GM19240 (cell line): ENCODE measurements around the gene BCHE.
"Not testable (repeated sequence)": the region's sequence is repeated elsewhere in the genome, so short reads cannot be mapped to it uniquely, and the experiment has no call there.

Experiments used
- DNase-seq: peaks from one replicate; pipeline ENCODE4 v3.0.0; 2011; ENCODE audit warnings: low spot score; ENCODE audit not compliant: insufficient read length

The BCHE gene

DNA sequence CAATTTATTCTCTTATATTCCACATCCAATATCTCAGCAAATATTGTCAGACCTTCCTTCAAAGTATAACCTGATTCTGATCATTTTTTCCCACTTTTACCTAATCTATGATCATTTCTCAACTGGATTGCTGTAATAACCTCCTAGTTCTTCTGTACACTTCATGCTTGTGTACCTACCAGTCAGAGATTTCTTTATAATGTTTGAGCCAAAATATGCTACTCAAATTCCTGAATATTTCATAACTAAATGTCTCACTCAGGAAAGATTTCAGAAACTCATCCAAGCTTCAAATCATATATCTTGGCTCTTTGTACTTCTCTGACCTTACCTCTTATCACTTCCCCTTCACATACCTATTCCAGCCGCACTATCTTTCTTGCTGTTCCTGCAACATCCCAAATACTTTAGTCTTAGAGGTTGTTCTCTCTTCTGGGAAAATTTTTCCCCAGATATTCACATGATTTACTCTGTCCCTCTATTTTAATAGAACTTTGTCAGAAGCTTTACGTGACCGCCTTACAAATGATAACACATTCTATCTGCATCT is 20.0 kb downstream of the BCHE start:
- DNase-seq = no peak

DNA sequence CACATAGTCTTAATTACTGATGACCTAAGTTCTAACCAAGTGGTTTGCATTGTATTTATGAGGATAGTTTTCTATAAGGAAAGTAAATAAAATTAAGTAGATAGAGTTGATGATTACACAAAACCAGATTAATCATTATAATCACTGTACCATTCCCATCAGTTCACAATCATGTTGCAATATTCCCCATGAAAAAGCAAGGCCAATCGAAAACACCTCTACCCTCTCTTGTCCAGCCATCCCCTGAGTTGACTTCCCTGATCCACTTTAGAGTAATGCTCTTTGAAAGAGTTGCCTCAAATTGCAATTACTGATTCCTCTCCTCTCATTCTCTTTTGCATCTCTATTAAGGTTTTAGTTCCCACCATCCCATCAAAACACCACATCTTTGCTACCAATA is 21.0 kb downstream of the BCHE start:
- no peak for DNase-seq

DNA sequence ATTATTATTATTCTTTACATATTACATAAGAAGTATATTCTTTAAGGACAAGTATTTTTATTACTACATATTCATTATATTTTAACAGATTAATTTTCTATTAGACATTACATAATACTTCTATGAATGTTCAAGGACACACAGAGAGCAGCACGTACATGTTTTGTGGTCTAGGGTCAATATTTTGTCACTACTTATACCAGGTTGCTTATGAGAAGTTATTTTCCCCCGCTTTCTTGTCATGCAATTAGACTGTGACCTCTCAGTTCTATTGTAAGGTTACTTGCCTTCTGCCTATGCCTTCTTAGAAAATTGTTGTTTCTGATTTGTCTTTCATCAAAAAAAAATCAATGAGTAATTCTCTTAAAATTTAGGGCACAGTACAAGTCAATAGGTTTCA is 21.5 kb downstream of the BCHE start:
- no peak for DNase-seq

DNA sequence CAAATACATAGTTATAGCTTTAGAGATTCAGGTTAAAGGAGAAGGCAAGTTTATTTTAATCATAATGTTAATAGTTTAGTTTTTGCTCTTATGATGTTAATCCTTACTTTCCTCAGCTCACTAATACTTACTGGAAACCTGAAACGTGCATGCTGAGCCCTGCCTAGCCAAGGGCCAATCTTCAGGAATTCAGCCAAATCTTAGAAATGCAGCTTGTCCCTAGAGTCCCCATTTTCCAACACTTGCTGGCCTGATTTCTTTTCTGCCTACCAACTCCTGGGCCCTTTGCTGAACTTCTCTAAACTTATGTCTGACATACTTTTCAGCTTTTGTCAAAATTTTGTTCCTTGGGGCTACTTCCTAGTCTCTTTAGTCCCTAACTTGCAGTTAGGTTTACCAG is 22.8 kb downstream of the BCHE start:
- DNase-seq = no peak

DNA sequence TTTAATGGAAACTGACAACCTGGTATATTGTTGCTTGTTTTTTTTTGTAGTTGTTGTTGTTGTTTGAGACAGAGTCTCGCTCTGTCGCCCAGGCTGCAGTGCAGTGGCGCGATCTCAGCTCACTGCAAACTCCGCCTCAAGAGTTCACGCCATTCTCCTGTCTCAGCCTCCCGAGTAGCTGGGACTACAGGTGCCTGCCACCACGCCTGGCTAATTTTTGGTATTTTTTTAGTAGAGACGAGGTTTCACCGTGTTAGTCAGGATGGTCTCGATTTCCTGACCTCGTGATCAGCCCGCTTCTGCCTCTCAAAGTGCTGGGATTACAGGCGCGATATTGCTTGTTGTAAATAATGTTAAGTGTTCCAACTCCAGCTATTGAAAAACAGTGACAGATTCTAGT is 29.3 kb downstream of the BCHE start:
- DNase-seq = not testable (repeated sequence)

DNA sequence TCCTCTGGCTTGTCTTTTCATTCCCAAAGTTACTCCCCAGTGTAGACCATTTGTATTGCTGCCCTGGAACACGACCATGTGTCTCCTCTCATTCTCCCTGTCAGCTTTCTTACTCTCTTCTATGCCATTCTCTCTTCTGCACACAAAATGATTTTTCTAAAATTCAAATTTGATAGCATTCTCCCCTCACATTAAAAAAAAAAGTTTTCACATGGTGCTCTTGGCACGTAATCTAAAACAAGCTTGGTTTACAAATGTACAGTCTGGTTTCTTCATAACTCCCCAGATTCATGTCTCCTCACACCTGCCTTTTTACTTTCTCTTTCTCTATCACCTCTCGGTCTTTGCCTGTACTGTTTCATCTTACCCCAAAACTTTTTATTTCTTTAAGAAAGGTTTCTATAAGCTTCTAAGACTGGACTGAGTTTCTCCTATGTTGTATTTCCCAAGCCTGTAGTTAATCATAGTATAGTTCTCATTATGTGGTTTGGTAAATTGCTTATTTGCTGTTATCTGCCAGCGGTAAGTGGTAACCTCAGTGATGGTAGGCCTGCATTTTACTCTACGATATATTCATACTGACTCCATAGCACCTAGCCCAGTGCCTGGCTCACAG is 31.2 kb downstream of the BCHE start:
- no peak for DNase-seq

DNA sequence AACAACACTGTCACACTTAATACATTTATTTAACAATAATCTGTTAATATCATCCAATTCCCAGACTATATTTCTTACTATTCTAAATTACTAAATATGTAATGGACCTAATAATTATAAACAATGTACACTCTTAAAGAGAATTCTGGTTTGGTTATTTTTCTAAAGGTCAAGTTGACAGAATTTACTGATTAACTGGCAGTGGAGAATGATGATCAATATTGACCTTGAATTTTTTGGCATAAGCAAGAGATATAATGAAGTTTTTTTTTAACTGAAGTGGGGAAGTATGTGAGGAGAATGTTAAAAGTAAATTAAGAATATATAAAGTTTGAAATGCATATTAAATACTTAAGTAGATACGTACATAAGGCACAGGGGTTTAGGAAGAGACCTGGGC is 33.8 kb downstream of the BCHE start:
- DNase-seq = no peak

DNA sequence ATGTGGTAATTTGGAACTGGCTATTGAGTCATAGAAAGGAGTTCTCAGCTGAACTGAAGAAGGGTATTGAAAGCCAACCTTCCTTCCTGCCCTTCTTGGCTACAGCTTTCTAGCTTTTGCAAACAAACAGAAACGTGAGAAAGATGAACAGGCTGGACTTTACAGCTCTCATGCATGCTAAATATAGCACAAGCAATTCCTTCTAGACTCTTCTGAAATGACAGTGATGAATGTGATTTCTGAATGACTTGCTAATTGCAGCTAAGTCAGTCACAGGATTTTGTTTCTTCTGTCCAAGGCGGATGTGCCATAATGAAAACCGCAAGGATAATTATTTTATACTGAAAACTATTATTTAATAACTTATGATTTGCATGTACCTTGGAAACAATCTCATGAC is 36.3 kb downstream of the BCHE start:
- no peak for DNase-seq

DNA sequence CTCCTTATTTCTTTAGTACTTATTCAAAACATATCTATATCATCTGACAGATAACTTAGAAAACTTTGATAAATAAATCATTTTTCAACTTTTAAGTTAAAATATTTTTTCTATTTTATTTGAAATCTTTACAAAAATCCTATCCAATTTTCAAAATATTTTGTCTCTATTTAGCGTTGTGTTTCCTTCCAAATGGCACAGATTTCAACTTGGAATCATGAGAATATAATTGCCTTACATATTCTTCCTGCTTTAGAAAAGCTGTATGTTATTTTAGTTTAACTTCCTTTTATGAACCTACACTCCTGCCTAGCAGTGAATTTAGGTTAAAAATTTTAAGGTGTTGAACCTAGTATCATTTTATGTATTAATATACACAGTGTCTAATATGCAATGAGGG is 38.2 kb downstream of the BCHE start:
- no peak for DNase-seq

DNA sequence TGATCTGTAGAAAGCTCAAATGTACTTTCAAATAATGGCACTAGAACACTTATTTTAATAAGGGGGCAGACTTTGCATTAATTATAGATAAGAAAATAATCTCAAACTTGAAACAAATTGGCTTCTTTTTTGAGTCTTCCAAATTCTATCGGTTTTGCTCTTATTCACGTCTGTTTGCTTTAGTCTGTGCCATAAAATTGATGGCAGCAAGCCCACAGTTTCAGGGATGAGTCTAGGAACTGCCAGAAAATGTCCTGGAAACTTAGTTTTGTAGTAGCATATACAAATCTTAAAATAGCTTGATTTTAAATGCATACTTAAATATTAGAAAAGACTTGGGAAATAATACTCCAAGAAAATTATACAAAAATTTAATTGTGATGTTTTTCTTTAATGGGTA is 39.7 kb downstream of the BCHE start:
- no peak for DNase-seq

DNA sequence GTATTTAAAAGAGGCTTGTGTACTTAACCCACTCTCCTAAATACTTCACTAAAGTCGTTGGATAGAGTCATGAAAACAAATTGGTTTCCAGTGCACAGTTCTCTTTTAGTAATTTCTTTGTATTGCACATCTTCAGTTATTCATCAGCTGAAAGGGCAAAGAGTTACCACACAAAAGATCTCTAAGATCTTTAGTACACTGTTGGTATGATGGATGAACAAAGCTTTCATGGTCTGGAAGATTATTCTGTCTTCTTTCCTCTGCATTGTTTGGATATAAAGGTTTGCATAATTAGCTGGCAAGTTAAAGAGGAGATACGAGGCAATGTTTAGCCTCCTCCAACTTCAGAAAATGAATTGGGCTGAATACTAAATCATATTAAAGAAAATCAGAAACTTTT is 40.5 kb downstream of the BCHE start:
- no peak for DNase-seq

DNA sequence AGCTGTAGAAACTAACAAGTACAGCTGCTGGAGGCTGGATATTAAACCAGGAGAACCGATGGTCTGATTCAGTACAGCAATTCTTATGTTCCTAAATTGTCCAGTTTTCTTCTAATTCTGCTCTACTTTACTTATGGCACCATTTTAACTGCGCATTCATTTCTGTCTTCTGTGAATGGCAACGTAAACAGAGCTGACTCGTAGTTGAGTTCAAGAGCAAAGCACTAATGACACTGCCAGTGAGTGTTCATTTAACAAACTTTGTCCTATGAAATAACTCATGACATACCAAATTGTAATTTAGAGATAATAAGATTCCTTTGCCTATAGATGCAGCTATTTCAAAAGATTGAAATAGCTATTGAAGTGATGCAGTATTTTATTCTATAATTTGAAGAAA is 48.7 kb downstream of the BCHE start:
- DNase-seq = no peak

DNA sequence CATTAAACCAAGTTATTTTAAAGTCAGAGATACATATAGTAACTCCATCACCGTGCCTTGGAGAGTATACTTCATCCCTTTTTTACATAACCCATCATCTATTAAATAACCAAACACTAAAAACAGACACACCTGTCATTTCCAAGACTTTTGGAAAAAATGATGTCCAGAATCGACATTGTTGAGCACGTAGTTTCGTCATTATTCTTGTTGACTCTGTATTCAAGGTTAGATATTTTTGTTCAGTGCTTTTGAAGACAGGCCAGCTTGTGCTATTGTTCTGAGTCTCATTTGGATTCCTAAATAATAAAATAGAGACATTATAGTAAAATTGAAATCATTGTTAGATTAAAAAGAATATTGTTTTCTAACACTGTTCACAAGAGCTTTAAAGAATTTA is 51.2 kb downstream of the BCHE start:
- no peak for DNase-seq

DNA sequence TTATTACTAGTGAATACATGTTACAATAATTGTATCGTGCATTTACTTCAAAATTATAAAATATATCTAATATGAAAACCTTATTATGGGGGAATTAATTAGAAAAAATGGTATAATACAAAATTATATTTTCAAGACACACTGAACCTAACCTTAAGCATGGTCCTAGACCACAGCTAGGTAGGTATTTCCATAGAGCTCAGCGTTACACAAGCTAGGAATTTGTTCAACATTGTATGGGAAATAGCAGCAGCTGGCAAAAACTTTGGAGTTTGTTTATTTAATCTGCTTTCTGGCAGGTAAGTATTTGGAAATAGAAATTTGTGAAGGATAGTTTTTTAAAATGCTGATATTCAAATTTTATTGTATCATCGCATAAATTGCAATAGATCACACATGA is 52.9 kb downstream of the BCHE start:
- DNase-seq = no peak

DNA sequence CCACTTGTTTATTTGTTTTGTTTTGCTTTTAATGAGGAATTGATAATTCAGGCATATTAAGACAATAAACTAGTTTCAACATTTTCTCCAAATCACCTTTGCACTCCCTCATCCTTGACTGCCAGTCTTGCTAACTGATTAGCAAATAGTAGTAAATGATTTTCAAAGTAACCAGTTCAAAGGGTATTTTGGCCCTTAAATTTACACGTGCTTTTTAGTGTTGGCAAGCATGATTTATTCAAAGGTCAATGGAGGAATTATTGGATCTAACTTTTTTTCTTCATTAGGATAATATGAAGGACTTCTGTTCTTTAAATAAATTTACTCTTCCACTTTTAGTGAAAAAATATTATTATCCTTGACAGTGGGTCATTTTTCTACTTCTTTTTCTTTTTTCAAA is 53.8 kb downstream of the BCHE start:
- no peak for DNase-seq

DNA sequence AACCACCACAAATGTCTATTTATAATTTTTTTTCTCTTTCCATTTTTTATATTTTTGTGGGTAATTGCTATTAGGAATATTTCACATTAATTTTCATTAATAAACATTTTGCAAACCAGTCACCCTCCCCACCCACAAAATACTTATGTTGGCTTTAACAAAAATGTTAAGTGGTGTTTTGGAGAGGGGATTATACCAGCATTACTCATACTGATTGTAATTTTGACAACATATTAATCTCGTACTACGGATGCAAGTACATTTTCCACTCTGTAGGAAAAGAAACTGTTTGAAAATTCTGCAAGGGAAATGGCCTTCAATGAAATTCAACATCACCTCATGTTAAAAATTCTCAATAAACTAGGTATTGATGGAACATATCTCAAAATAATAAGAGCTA is 58.3 kb downstream of the BCHE start:
- no peak for DNase-seq

DNA sequence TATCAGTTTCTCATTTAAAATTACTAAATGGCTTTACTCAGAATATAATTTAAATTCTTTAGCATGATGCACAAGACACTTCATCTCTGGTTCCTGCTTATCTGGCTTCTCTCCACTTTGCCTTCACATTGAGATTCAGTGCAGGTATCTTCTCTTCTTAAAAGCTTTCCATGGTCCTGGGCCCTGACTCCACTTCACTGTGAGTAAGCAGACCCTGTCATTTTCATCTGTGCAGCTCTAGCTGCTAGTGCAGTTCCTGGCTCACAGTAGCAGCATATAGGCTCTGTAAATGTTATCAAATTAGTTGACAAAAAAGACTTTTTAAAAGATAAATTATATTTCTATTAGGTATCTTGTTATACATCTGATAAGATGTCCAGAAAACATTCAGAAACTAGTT is 58.8 kb downstream of the BCHE start:
- no peak for DNase-seq

DNA sequence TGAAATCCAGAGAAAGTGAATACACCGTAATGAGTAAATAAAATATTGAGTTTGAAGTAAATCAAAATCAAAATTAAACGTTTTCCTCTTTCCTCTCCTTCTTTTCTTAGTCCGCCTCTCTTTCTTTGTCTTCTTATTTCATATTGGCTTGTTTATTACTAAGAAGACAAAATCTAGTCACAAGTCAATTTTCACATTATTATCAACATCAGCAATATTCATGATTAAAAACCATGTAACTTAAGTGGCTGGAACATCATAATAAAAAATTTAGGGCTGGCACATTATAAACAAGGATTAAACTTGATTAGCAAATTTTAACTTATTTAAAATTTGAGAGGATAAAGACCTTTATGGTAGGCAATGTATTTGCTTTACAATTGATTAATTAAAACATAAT is 61.4 kb downstream of the BCHE start:
- no peak for DNase-seq

DNA sequence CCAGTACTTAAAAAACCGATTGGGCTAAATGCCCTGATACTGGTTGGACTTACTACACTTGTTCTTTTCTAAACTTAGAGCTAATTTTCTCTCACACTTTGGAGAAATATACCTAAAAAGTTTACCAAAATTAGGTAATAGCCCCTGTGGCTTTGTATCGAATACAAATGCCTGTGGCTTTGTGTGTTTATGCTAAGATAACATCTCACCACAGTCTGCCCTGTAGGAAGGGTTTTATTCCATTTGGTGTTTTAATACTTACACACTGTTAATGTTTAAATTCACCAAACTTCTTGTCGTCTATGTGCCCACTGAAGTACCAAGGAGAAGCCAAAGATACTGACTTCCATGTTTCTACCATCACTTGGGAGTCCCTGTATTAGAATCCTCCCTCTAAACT is 66.4 kb downstream of the BCHE start:
- no peak for DNase-seq

DNA sequence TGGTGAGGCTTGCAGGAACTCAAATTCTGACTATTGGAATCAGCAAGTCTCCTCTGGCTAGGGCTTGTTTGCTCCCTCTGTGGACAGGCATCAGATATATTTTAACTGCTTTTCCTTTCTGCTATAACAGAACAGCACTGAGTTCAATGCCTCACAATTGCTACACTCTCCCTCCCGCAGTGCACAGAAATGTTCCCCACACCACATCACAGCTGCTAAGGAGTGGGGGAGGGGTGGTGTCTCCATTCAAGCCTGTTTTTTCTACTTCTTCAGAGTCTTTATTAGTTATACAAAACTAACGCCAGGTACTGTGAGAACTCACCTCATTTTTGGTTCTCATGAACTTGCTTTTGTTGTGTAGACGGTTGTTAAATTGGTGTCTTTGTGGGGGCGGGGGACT is 68.5 kb downstream of the BCHE start:
- DNase-seq = no peak

DNA sequence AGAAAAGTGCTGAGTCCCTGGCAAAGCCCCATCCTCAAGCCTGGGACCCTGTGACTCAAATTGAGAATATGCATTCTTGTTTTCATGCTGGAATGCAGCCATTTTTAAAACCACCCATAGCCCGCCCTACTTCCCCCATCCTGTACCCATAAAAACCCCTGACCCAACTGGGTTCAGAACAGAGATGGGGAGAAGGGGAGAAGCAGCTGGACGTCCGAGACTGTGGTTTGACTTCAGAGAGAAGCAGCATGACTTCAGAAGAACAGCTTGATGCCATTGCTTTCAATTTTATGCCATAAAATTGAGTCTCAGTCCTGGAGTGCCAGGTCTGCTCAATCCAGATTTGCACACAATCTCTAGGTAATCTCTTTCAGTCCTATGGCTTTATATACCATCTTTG is 78.2 kb downstream of the BCHE start:
- DNase-seq = no peak

DNA sequence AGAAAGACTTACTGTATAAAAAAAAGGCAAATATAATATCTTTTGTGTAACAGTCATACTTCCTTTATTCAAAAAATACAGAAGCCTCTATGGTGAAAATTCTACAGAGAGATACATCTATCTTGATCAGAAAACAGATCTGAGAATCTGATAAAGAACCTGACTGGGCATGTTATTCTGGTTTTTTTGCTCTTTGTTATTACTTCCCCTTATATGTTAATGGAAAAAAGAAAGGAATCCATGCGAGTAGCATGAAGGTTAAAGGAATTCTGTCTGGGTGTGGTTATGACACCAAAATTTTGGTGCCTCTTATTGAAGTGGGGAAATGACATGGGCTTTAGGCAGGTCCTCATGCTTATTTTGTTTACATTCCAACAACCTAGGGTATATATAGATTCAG is 81.7 kb downstream of the BCHE start:
- DNase-seq = no peak

DNA sequence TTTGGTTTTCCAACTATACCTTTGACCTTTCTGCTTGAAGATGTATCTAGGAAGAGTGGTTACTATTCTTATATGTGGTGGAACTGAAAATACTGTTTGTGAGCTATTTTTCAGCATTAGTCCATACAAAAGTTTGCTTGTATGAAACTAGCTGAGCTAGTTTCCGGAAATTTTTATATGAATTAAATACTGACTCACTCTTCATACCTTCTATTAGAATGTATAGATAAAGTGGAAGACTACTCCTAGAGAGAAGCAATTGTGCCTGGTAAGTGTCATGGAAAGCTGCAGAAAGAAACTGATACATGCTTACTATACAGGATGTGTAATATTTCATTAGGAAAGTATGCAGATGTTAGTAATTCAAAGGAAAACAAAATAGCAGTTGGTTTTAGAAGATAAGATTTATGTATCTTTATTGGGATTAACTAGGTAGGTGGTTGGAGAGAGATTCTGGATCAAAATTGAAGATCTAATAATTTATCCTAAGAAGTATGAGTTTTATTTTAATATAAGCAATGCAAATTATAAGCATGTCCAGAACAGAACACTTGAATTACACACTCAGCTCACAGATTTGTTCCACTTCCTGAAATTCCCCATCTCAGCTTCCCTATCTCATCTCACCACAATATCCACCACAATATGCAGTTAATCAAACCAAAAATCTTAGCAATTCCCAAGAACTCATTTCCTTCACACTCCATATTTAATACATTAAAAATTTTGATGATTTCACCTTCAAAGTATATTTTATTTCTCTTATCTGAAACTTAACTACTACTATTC is 82.8 kb downstream of the BCHE start:
- DNase-seq = no peak
